Kidney tubule cell (primary cell): ENCODE measurements around the gene BEX1.
"Not testable (repeated sequence)": the region's sequence is repeated elsewhere in the genome, so short reads cannot be mapped to it uniquely, and the experiment has no call there.

Experiments
- DNase-seq: peaks from one replicate; pipeline ENCODE4 v3.0.0-alpha.2; 2018; ENCODE audit warnings: low spot score

BEX1 gene

DNA sequence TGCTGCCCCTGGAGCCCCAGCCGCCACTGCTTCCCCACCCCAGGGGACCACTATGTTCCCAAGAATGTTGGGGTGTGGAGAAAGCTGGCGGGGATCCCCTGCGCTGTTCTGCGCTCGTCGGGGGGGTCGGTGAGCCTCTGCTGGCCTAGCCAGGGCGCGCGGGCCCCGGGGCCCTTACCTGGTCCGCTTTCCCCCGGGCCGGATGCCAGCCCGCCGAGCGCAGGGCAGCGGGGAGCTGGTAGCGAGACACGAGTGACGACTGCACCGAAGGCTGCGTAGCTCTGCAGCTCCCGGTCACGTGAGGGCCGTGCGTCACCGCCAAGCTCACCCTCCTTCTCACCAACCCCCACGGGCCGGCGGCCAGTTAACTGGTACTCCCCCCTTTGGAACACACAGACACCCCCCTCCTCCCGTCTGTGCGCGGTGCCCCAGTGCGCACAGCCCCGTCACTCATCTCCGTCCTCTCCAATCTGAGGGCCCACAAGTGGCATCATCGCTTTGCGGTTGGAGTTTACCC lies at the start of gene BEX1:
Gene BEX1, minus strand, starts transcription at position 254 of the 517 bp plus-strand sequence. CDS start 897 bp downstream, outside the sequence.
- DNase-seq = peak; percentile 23

DNA sequence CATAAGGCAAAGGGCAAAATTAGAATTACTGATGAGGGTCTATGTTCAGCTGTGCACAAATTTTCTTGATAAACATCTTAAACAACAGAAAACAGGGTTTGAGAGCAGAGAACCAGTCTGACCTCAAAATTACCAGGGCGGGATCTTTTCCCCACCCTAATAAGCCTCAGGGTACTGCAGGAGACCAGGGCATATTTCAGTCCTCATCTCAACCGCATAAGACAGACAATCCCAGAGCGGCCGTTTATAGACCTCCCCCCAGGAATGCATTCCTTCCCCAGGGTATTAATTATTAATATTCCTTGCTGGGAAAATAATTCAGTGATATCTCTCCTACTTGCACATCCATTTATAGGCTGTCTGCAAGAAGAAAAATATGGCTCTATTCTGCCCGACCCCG lies 45.5 kb upstream of the BEX1 start:
- DNase-seq = not testable (repeated sequence)

DNA sequence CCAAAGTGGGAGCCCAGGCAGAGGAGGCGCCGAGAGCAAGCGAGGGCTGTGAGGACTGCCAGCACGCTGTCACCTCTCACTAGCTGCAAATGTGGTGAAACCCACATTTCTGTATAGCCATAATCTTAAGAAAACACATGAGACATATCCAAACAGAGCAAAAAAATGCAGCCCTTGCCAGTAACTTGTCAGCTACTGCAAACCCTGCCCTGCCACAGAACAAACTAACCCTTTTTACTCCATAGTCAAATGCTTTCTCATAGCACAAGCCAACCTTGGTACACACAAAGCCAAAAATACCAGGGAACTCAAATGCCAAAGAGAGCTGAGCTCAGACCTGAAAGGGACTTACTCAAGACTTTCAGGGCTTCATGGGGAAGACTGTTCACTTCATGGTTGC lies 43.9 kb upstream of the BEX1 start:
- no peak for DNase-seq

DNA sequence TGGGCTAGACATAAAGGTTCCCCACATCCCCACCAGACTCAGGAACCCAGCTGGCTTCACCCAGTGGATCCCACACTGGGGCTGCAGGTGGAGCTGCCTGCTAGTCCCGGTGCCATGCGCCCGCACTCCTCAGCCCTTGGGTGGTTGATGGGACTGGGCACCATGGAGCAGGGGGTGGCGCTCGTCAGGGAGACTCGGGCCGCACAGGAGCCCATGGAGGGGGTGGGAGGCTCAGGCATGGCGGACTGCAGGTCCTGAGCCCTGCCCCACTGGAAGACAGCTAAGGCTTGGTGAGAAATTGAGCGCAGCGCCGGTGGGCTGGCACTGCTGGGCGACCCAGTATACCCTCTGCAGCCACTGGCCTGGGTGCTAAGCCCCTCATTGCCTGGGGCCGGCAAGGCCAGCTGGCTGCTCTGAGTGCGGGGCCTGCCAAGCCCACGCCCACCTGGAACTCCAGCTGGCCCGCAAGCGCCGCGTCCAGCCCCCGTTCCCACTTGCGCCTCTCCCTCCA lies 43.3 kb upstream of the BEX1 start:
- not testable (repeated sequence) for DNase-seq

DNA sequence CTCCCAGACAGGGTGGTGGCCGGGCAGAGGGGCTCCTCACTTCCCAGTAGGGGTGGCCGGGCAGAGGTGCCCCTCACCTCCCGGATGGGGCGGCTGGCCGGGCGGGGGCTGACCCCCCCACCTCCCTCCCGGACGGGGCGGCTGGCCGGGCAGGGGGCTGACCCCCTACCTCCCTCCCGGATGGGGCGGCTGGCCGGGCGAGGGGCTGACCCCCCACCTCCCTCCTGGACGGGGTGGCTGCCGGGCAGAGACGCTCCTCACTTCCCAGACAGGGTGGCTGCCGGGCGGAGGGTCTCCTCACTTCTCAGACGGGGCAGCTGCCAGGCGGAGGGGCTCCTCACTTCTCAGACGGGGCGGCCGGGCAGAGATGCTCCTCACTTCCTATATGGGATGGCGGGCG lies 40.4 kb upstream of the BEX1 start:
- DNase-seq = not testable (repeated sequence)

DNA sequence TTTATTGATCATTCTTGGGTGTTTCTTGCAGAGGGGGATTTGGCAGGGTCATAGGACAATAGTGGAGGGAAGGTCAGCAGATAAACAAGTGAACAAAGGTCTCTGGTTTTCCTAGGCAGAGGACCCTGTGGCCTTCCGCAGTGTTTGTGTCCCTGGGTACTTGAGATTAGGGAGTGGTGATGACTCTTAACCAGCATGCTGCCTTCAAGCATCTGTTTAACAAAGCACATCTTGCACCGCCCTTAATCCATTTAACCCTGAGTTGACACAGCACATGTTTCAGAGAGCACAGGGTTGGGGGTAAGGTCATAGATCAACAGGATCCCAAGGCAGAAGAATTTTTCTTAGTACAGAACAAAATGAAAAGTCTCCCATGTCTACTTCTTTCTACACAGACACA lies 39.9 kb upstream of the BEX1 start:
- not testable (repeated sequence) for DNase-seq

DNA sequence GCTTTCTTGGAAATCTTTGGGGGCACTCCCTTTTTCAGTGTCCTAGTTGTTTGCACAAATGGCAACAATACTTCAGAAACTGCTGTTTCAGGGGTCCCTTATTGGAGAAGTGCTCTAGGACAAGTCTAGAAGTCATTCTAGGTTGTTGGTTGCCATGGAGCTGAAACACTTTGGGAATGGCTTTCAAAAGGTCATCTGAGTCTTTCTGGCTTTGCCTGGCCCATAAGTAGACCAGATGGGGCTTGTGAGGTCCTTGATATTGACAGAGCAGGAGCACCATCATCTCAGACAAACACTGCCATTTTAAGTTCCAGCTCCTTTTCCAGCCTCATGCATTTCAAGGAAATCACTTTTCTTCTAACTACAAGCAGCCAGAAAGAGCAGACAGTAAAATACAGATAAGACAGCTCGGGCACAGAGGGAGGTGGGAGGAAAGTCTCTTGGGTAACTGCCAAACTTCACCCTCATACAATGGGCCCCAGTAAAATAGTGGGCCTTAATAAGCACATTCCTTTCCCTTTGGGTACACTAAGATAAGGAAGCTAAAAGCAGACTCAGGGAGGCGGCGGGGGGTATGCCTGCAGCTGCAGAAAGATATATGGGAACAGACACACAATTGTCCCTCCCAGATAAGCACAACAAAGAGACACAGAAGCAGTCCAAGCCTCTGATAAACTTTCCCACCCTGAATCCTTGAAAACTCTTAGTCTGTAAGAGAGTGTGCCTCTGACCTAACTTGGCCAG lies 37.5 kb upstream of the BEX1 start:
- DNase-seq = no peak

DNA sequence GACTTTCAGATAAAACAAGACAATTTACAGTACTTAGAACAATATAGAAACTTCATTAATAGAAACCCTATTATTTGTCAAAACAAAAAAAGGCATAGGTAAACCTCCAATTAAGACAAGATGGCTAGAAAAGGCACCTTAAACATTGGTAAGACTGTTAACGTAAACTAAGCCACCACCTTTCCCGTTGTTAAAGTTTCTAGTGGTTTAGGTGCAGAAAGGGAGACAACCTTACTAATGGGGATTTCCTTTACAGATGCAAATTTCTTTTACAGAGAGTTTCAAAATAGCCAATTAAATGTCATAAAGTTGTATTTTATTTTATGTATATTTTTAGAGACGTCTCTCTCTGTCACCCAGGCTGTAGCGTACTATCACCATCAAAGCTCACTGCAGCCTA lies 36.5 kb upstream of the BEX1 start:
- DNase-seq = no peak

DNA sequence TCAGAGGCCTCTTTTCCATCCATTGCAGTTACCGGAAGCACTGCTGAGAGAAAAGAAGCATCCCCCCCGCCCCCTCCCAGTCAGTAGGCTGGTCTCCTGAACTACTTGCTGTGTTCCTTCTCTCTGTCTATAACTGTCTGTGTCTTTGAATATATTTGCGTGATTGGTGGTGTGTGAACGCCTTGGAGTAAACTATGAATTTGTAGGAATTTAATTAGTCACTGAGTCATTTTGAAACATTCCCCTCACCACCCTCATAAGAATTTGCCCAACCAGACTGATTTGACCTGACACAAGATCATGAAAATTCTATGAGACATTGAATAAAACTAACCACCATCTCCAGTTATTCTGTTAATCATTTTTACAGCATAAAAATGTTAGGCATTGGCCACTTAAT lies 35.7 kb upstream of the BEX1 start:
- peak; percentile 27 for DNase-seq

DNA sequence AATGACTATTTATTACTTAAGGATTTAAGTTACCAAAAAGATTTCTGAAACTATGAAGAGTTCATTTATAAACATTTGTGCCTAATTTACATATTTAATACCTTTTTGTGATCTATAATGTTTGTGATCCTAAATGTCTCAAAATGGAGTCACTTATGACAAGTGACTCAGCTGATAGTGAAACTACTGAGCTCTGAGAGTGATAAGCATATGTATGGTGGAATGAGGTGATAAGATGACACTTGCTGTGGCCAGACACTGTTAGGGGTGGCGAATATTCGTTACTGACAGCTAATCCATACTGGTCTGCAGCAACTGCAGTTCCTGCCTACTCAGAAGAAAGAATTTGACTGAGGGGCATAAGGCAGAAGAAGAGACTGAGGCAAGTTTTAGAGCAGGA lies 34.5 kb upstream of the BEX1 start:
- no peak for DNase-seq

DNA sequence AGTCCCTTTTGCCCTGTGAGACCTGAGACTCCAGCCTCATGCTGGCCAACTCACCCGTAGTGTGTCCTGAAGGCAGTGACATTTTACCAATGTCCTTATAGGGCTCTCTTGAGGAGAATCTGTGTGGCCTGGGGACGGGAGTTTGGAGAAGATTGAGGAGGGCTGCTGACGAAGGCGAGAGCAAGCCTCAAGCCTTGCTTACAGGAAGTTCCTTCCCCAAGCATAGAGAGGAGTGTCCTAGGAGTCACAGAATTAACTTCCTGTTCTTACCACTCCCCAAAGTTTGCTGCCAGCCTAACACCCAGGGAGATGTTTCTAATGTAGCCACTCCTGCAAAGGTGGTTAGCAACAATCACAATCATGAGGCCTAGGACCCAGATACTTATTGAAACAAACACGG lies 29.0 kb upstream of the BEX1 start, which contains the start of gene NXF3:
Gene NXF3, minus strand, starts transcription at position 202 of the 400 bp plus-strand sequence. Its CDS starts 120 bp downstream, at position 82.
- DNase-seq = no peak

DNA sequence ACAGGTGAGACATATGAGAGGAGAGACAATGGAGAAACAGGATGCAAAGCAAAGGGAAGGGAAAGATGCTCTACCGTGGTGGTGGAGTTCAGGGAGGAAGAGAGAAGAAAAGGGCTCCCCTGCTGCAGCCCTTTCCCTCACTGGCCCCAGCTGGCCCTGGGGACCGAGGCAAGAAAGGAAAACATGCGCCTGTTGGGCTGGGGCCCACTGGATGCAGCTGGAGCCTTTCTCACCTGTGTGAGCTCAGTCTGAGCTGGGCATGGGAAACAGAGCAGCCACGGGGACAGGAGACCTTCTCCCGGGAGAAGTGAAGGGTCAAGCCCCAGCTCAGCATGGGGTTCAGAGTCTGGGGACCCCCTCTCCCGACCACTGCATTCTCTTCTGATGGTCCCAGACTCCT lies 17.1 kb upstream of the BEX1 start:
- DNase-seq = no peak

DNA sequence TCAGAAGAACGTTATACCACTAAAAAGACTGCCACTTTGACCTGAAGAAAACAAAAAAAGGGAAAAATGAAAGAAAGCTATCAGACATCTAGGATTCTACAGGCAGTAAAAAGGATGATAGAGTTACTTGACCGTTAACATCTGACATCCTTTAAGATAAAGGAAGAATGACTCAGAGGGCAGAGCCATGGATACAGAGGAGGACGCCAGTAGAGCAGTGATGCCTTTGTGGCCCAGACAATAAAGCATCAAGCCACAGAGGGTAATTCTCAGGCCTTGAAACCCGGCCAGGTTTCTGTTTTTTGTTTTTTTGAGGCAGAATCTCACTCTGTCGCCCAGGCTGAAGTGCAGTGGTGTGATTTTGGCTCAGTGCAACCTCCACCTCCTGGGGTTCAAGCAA lies 9.5 kb upstream of the BEX1 start:
- no peak for DNase-seq

DNA sequence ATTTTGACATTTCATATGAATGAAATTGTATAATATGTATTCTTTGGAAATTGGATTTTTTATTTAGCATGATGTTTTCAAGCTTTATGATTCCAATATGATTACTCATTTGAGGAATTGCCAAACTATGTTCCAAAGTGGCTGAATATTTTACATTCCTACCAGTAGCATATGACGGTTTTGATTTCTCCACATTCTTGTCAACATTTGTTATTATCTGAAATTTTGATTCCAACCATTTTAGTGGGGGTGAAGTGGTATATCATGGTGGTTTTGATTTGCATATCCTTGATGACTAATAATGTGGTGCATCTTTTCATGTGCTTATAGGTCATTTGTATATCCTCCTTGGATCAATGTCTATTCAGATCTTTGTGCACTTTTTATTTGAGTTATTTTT lies 2.6 kb upstream of the BEX1 start:
- no peak for DNase-seq

DNA sequence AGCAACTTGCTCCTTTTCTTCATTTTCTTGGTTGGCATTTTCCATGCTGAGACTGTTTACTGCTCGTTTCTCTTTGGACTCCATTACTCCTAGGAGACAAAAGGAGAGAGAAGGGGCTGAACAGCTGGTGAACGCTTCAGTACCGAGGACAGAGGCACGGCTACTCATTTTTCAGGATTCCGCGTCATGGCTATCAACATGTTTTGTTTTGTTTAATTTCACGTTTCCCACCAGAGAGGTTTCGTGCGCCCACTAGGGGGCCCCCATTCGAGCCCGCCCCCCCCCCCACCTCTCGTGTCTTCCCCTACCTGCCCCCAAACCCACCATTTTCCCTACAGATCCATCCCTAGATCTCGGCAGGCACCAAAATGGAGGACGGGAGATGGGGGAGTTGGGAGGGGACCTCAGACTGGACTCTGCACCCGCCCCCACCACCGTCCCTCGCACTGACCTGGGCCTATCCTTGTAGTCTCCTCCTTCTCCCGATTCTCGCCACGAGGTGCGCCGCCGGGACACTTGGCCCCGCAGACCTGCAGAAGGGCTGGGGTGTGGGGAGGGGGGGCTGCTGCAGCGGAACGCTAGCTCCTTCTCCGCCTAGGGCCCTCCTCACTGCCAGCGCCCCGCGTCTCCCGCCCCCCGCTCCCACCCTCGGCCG lies 653 bp downstream of the BEX1 start:
- DNase-seq = no peak

DNA sequence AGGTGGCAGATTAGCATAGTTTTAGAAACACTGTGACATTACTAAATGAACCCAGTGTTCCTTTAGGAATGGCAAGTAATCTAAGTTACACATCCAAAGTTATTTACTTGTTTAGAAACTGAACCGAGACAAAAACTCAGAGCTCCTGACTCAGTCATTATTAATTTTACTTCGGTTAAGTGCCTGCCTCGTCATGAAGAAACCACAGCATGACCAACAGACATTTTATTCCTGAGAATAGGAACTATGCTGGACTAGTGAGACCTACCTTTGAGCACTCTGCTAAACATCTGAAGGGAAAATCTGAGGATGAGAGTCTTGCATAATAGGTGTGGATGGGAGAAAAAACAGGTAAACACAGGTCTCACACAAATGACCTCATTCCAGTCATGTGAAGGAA lies 2.5 kb downstream of the BEX1 start:
- DNase-seq = no peak

DNA sequence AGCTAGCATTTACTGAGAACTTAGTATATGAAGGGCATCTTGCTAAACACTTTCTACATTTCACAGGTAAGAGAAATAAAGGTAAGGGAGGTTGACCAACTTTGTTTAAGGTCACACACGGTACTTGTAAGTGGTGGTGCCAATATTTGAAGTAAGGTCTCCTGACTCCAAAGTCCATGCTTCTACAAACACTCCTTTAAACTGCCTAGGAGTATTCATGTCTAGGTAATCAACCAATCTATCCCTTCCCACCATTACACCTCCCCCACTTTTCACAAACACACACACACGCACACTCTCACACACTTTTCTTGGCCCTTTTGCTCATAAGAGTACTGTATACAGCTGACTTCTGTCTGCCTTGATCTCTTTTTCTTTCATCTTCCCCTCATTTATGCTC lies 7.1 kb downstream of the BEX1 start:
- no peak for DNase-seq

DNA sequence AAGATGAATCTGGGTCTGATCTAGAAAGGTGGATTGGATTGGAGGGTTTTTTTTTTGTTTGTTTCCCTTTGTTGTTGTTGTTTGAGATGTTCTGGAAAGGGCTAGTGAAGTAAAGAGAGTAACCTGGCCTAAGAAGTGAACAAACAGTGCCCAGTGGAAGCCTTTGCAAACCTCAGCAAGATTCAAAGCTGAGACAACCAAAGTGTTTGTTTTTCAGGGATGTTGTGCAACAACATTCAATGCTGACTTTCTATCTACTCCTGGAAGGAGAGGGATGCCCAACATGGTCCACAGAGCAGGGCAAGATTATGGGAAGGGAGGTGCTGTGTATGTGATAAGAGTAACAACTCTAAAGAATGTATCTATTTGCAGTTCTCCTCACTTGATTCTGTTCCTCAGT lies 11.3 kb downstream of the BEX1 start:
- DNase-seq = no peak

DNA sequence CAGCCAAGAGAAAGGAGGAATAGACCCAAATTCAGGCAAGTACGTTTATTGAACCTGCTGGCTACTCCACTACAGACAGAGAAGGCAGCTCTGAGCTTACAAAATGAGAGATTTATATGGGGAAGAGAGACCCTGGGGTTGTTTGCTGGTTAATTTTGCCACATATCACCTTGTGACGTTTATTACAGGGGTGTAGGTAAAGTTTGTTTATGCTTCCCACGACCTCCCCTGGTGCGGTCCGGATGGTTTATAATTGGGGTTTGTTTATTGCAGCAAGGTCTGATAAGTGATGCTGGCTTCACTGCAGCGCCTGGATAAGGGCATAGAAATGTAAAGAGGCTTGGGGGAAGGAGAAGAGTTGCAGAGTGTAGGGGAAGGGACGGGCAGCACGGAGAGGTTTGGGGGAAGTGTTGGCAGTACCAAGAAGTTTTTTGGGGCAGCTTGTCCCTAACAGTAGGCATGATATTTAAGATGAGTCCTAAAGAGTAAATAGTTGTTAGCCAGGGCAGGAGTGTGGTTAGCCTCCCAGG lies 12.6 kb downstream of the BEX1 start:
- DNase-seq = no peak

DNA sequence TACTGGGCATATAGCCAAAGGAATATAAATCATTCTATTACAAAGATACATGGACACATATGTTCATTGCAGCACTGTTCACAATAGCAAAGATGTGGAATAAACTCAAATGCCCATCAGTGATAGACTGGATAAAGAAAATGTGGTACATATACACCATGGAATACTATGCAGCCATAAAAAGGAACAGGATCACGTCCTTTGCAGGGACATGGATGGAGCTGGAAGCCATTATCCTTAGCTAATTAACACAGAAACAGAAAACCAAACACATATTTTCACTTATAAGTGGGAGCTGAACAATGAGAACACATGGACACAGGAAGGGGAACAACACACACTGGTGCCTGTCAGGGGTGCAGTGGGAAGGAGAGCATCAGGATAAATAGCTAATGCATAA lies 30.6 kb downstream of the BEX1 start:
- DNase-seq = not testable (repeated sequence)

DNA sequence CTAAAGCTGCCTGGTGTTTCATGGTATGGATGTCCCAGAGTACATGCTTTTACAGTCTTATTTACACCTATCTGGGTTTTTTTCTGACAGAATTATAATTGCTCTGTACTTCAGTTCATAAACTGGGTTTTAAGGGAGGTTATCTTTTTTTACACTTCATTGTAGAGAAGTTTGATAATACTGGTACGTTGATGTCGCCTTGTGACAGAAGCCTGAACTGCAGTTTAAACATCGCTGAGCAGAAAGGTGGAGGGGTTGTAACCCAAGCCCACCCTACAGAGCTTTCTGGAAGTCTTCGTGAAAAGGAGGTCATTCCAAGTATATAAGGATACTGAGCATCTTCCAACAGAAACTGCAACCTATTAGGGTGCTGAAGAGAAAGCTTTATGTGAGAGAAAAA lies 46.4 kb downstream of the BEX1 start:
- DNase-seq = no peak

DNA sequence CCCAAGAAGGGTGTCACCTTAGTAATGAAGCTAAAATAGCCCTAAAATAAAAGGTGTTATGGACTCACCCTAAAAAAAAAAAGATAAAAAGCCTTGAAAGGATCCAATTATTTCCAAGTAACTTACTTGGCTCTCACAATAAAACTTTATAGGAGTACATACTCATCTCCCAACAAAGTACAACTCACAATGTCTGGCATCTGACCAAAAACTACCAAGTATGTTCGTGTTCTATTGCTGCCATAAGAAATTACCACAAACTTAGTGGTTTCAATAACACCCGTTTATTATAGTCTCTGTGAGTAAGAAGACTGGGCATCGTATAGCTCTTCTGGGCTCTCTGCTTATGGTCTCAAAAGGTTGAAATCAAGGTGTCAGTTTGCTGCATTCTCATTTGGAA lies 51.0 kb downstream of the BEX1 start:
- no peak for DNase-seq
